ENCODE results near the gene PIH1D2.

DNA sequence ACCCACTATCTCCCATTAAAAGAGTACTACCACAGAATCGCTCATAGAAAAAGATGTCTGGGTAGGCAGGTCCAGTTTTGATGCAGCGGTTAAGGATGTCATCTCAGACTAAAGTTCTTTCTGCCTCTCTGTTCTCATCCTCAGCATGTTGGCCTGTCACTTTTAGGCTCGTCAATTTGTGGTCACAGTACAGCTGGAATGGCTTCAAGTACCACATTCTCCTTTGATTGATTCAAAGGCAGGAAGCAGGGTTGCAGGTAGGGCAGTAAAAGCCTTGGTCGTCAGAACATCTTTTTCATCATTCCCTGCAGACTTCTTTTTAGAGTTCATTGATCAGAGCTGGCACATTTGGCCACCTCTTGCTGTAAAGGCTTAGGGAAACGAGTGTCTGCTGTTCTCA, 41.6 kb upstream of the PIH1D2 start:
- TF ChIP-seq, protein P1, sequence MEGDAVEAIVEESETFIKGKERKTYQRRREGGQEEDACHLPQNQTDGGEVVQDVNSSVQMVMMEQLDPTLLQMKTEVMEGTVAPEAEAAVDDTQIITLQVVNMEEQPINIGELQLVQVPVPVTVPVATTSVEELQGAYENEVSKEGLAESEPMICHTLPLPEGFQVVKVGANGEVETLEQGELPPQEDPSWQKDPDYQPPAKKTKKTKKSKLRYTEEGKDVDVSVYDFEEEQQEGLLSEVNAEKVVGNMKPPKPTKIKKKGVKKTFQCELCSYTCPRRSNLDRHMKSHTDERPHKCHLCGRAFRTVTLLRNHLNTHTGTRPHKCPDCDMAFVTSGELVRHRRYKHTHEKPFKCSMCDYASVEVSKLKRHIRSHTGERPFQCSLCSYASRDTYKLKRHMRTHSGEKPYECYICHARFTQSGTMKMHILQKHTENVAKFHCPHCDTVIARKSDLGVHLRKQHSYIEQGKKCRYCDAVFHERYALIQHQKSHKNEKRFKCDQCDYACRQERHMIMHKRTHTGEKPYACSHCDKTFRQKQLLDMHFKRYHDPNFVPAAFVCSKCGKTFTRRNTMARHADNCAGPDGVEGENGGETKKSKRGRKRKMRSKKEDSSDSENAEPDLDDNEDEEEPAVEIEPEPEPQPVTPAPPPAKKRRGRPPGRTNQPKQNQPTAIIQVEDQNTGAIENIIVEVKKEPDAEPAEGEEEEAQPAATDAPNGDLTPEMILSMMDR (IDR thresholded peaks at IDR 0.05), result no peak
- TF ChIP-seq POLR2A (IDR thresholded peaks at IDR 0.05), result no peak
